GM23248 (cell line): ENCODE measurements around the gene HAPLN1.

Experiments
- EZH2 ChIP-seq: fragments of 200-600 bp; sonication (generic); IDR thresholded peaks from 2 replicates; pipeline ENCODE4 v1.6.1; 2018; ENCODE audit warnings: antibody characterized with exemption, mild to moderate bottlenecking; ENCODE audit not compliant: insufficient read depth, poor library complexity, severe bottlenecking
- EZH2phosphoT487 ChIP-seq: fragments of 200-600 bp; sonication (generic); IDR thresholded peaks from 2 replicates; pipeline ENCODE4 v1.6.1; 2018; ENCODE audit warnings: antibody characterized with exemption, moderate library complexity, mild to moderate bottlenecking, low read depth; ENCODE audit not compliant: insufficient read depth

DNA sequence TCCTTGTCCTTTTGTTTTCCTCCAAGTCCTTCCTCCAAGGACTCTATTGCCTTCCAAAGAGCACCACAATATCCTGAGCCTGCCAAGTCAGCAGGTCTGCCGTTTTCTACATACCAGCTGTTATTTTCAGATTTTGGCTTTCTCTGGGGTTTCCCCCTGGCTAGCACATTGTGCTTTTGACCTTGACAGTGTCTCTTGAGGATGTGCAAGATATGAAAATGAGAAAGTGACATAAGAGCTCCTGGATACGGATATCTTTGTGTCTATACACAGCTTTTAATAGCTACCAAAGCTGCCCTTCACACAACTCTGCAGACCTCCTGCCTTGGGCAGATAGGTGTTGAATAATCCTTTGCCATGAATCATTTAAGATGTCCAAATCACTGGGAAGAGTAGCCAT is 67.0 kb downstream of the HAPLN1 start:
- TF ChIP-seq EZH2 (no peak), EZH2phosphoT487 (no peak)
